Activated gamma-delta T cell treated with anti-CD3 and anti-CD28 coated beads, Interleukin-2, amount 50 U/mL, for 16 hours (primary cell): ENCODE data around the gene SEMA5A.
"Not testable (repeated sequence)": the region's sequence is repeated elsewhere in the genome, so short reads cannot be mapped to it uniquely, and the experiment has no call there.

Source experiments
- DNase-seq: peaks from one replicate; pipeline ENCODE4 v3.0.0-alpha.2; 2020; ENCODE audit warnings: low read depth

The SEMA5A gene

DNA sequence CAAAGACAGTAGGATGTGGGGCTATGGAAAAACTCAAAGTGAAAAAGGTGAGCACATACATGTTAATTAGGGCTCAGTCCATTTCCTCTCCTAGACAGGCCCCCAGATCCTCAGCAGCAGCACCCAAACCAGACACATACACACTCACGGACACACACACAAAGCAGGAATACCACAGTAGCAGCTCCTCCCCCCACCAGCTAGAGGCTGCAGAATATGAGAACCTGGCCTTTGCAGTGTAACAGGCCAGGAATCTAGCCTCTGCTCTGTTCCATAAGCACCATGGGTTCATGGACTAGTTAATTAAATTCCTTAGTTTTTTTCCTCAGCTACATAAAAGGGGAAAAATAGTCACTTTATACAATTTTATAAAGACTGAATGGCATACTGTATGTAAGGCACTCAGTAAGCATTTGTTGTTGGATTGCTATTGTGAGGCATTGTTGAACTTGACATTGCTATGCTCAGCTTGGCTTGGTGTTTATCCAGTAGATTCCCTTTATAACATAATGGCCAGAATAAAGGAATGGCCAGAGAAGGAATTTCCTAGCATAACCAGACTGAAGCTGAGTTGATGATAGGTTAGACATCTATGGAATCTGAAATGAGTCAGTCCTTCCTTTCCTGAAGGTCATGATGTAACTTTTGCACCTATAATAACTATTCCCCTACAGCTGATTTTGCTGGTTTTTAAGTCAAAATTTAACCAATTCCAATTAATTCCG, 186.8 kb downstream of the SEMA5A start:
- DNase-seq: no peak

GRCh38 chr5:9356351-9356825, 189.5 kb downstream of the SEMA5A start:
- DNase-seq: no peak

DNA sequence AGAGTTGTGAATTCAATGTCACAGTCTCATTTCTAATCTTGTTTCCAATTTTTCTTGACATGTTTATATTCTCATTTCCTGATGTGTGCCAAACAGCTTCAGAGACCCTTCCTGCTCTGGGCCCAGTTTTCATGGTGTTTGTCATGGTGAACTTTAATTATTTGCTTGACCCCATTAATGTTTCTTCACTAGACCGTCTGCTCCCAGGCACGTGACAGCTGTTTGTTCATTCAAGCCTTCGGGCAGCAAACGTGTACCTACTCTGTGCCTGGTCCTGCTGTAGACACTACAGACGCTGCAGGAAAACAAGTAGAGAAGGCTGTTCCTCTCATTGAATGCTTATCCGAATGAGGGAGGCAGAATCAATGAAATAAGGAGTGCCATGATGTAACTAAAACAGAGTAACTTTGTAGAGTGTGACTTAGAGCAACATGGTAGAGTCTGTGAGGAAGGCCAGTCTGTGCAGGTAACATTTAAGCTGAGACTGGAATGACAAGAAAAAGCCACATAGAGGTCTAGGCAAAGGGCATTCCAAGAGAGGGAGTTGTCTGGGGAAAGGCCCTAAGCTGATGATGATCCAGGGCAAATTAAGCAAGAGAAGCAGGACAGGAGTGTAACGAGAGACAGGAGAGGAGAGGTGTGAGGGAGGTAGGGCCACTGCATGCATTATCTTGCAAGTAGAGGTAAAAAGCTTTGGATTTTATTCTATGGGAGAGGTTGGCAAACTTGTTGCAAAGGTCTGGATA, 191.4 kb downstream of the SEMA5A start:
- no peak for DNase-seq

- DNase-seq: not testable (repeated sequence)
Observed at GRCh38 chr5:9353048-9353447, 192.8 kb downstream of the SEMA5A start.

- DNase-seq: no peak
Observed at GRCh38 chr5:9351546-9351945, 194.3 kb downstream of the SEMA5A start.

DNA sequence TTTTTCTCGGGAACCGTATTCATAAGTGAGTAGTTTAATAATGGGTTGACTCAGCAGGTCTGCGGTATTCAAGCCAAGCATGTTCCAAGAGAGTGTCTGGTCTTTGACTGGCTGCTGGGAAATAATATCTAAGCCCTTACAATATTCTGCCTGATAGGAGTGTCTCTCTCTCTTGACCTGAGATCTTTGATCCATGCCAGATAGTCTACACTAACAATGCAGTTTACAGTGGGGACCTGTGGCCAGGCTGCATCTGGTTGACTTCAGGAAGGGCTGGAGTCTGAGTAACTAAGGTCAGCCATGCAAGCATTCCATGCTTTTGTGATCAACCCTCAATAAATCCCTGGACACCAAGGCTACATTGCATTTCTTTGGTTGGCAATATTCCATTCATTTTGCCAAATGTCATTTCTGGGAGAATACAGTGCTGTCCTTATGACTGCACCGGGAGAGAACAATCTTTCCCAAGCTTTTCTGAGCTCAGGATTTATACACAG, 195.5 kb downstream of the SEMA5A start:
- no peak for DNase-seq

- no peak for DNase-seq
Observed at GRCh38 chr5:9348401-9348996, 197.4 kb downstream of the SEMA5A start.

- no peak for DNase-seq
Observed at GRCh38 chr5:9347541-9348295, 198.2 kb downstream of the SEMA5A start.

DNA sequence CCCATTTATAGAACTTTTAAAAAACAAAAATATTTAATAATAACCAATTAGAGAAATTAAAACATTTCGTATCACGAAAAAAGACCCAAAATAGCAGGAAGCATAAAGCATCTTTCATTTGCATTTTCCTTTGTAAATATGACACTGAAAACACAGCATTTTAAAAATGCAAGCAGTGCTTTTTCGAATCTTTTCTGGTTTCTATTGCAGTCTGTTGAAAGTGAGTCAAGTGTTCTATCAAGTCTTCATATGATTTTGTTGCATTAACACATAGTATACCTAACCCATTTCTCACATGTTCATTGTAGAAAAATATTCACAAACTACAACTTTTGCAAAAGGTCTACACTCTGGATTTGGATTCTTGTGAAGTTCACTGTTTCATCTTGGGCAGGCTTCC, 198.8 kb downstream of the SEMA5A start:
- DNase-seq: no peak

GRCh38 chr5:9344751-9345240, 201.1 kb downstream of the SEMA5A start:
- no peak for DNase-seq

GRCh38 chr5:9343146-9343850, 202.6 kb downstream of the SEMA5A start:
- DNase-seq: no peak

GRCh38 chr5:9342161-9342787, 203.6 kb downstream of the SEMA5A start:
- DNase-seq: no peak

DNA sequence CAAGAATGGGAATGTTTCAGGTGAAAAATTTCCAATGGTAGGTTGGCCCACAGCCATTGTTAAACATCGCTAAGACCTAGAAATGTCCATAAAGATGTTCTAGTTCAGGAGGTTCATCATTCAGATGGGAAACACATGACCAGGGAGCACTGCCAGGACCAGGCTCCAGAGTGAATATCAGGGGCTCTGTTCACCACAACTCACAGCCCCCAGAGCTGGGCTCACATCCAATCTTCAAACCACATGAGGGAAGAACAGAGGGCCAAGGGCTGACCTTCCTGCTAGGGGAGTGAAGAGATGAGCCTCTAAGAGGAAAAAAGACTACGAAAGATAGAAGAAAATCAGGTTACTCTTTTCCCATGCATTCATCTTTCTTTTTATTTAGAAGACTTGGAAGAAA, 205.8 kb downstream of the SEMA5A start:
- DNase-seq: no peak

DNA sequence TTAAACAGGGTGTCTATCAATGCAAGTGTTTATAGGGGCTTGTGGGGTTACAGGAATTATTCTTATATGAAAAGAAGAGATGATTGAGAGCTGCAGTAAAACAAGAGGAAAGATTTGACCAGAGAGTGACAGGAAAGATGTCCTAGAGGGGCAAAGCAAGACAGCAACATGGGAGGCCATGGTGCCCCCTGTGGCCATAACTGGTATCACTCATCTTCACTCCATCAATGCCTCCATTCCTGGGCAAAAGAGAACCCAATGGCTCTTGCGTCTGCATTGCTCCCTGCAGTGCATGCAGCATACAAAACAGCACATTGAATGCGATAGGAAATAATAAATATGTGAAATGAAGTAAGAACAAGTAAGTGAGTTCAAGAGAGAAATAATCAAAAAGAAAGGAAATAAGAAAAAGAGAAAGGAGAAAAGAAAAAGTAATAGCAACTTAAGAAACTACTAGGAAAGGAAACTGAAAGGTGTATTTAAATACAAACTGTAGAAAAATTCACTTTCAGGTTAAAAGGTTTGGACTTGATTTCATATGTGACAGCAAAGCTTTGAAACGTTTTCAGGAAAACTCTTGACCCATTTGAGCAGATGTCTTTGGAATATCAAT, 206.6 kb downstream of the SEMA5A start:
- no peak for DNase-seq

GRCh38 chr5:9338796-9339195, 207.1 kb downstream of the SEMA5A start:
- DNase-seq: no peak

- DNase-seq: no peak
Observed at GRCh38 chr5:9337928-9338595, 207.8 kb downstream of the SEMA5A start.

- no peak for DNase-seq
Observed at GRCh38 chr5:9335754-9336495, 209.9 kb downstream of the SEMA5A start.

DNA sequence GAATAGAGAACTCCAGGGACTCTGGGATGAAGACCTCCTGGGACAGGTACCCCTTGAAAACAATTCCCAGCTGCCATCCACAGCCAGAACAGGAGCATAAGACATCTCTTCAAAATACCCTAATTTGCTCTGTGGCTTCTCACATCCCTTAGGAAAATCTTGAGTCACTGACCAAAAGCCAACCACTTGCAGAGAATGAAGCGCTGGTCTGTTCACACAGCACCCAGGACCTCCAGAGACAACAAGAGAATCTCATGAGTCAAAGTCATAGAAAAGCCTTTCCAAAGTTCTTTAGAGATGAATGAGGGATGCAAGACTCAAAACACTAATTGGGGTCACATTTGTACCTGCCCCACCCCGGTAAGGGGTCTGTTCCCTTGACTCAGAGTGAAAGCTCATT, 210.6 kb downstream of the SEMA5A start:
- DNase-seq: no peak

DNA sequence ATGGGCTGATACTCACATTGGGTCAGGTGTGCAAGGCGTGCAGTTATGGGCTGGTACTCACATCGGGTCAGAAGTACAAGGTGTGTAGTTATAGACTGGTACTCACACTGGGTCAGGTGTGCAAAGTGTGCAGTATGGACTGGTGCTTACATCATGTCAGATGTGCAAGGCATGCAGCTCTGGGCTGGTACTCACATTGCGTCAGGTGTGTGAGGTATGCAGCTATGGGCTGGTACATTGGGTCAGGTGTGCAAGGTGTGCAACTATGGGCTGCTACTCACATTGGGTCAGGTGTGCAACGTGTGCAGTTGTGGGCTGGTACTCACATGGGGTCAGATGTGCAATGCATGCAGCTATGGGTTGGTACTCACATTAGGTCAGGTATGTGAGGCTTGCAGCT, 213.8 kb downstream of the SEMA5A start:
- no peak for DNase-seq
